ENCODE results near the gene TP63. TPM values are rescaled to one million over a fixed set of nuclear protein-coding genes. Genes with fewer than 3 reads are reported as not detected.

TP63 gene
- total RNA-seq, 1 donor from 2014 or later: 1.1 TPM

- Histone ChIP-seq H3K9me3 (ENCODE audit: insufficient read depth, low read depth, low read length) (no peaks in the 10 kb centered on the region), H3K27me3 (ENCODE audit: insufficient read depth, low read length) (no peaks in the 10 kb centered on the region), H2AFZ (ENCODE audit: low read depth, low read length) (no peak overlapping the region), H3K4me1 (ENCODE audit: insufficient read depth, low read length) (no peaks in the 10 kb centered on the region), H3K9ac (ENCODE audit: low read length) (no peak overlapping the region), H3K79me2 (ENCODE audit: insufficient read depth, low read length) (no peaks in the 10 kb centered on the region), H3K4me3 (ENCODE audit: insufficient read depth, low read depth, low read length) (no peak overlapping the region), H3K36me3 (ENCODE audit: insufficient read depth, low read length) (no peaks in the 10 kb centered on the region), H3K4me2 (ENCODE audit: low read length) (no peak overlapping the region), H4K20me1 (ENCODE audit: insufficient read depth, low read length) (no peaks in the 10 kb centered on the region), H3K27ac (ENCODE audit: low read depth, low read length) (no peak overlapping the region)
- Mint-ChIP-seq H3K27ac (ENCODE audit: unreplicated experiment) (no peak overlapping the region), H3K4me3 (ENCODE audit: unreplicated experiment) (no peak overlapping the region), H3K9me3 (ENCODE audit: unreplicated experiment) (peaks cover 3% of the 10 kb centered on the region), H3K36me3 (ENCODE audit: low read depth, unreplicated experiment) (no peaks in the 10 kb centered on the region), H3K27me3 (ENCODE audit: low read depth, unreplicated experiment) (no peaks in the 10 kb centered on the region), H3K4me1 (ENCODE audit: low read depth, unreplicated experiment) (no peaks in the 10 kb centered on the region)
- no peak for DNase-seq (ENCODE audit: low read depth)
- FAIRE-seq: no peak
- TF ChIP-seq EZH2 (IDR thresholded peaks at IDR 0.05; ENCODE audit: insufficient read depth, low read length) (no peak), CTCF (IDR thresholded peaks at IDR 0.05; ENCODE audit: insufficient read depth, low read depth, low read length) (no peak)
These were observed 42.3 kb downstream of the TP63 start for GRCh38 chr3:189673535-189673934.

- no peak overlapping the region for H2AFZ ChIP-seq (ENCODE audit: low read depth, low read length)
- no peaks in the 10 kb centered on the region for H3K36me3 ChIP-seq (ENCODE audit: insufficient read depth, low read length)
- Mint-ChIP-seq H3K9me3 (ENCODE audit: unreplicated experiment) (peaks cover 3% of the 10 kb centered on the region), H3K36me3 (ENCODE audit: low read depth, unreplicated experiment) (no peaks in the 10 kb centered on the region), H3K27me3 (ENCODE audit: low read depth, unreplicated experiment) (no peaks in the 10 kb centered on the region), H3K4me1 (ENCODE audit: low read depth, unreplicated experiment) (no peaks in the 10 kb centered on the region), H3K27ac (ENCODE audit: unreplicated experiment) (no peak overlapping the region), H3K4me3 (ENCODE audit: unreplicated experiment) (no peak overlapping the region)
- no peak overlapping the region for H3K27ac ChIP-seq (ENCODE audit: low read depth, low read length)
- H3K79me2 ChIP-seq (ENCODE audit: insufficient read depth, low read length): no peaks in the 10 kb centered on the region
- H3K4me1 ChIP-seq (ENCODE audit: insufficient read depth, low read length): no peaks in the 10 kb centered on the region
- TF ChIP-seq EZH2 (IDR thresholded peaks at IDR 0.05; ENCODE audit: insufficient read depth, low read length): no peak
- TF ChIP-seq CTCF (IDR thresholded peaks at IDR 0.05; ENCODE audit: insufficient read depth, low read depth, low read length): no peak
- H3K27me3 ChIP-seq (ENCODE audit: insufficient read depth, low read length): no peaks in the 10 kb centered on the region
- H3K4me3 ChIP-seq (ENCODE audit: insufficient read depth, low read depth, low read length): no peak overlapping the region
- H4K20me1 ChIP-seq (ENCODE audit: insufficient read depth, low read length): no peaks in the 10 kb centered on the region
- DNase-seq (ENCODE audit: low read depth): no peak
- H3K9ac ChIP-seq (ENCODE audit: low read length): no peak overlapping the region
- H3K4me2 ChIP-seq (ENCODE audit: low read length): no peak overlapping the region
- no peak for FAIRE-seq
- no peaks in the 10 kb centered on the region for H3K9me3 ChIP-seq (ENCODE audit: insufficient read depth, low read depth, low read length)
These were observed 43.2 kb downstream of the TP63 start for GRCh38 chr3:189674249-189674913.

- no peaks in the 10 kb centered on the region for H3K36me3 ChIP-seq (ENCODE audit: insufficient read depth, low read length)
- Mint-ChIP-seq H3K27ac (ENCODE audit: unreplicated experiment) (no peak overlapping the region), H3K9me3 (ENCODE audit: unreplicated experiment) (peaks cover 3% of the 10 kb centered on the region), H3K36me3 (ENCODE audit: low read depth, unreplicated experiment) (no peaks in the 10 kb centered on the region), H3K4me3 (ENCODE audit: unreplicated experiment) (no peak overlapping the region), H3K27me3 (ENCODE audit: low read depth, unreplicated experiment) (no peaks in the 10 kb centered on the region), H3K4me1 (ENCODE audit: low read depth, unreplicated experiment) (no peaks in the 10 kb centered on the region)
- H3K9me3 ChIP-seq (ENCODE audit: insufficient read depth, low read depth, low read length): no peaks in the 10 kb centered on the region
- H4K20me1 ChIP-seq (ENCODE audit: insufficient read depth, low read length): no peaks in the 10 kb centered on the region
- H2AFZ ChIP-seq (ENCODE audit: low read depth, low read length): no peak overlapping the region
- no peaks in the 10 kb centered on the region for H3K4me1 ChIP-seq (ENCODE audit: insufficient read depth, low read length)
- no peak for FAIRE-seq
- no peak overlapping the region for H3K27ac ChIP-seq (ENCODE audit: low read depth, low read length)
- H3K4me3 ChIP-seq (ENCODE audit: insufficient read depth, low read depth, low read length): no peak overlapping the region
- no peaks in the 10 kb centered on the region for H3K27me3 ChIP-seq (ENCODE audit: insufficient read depth, low read length)
- no peak overlapping the region for H3K4me2 ChIP-seq (ENCODE audit: low read length)
- no peaks in the 10 kb centered on the region for H3K79me2 ChIP-seq (ENCODE audit: insufficient read depth, low read length)
- H3K9ac ChIP-seq (ENCODE audit: low read length): no peak overlapping the region
- TF ChIP-seq EZH2 (IDR thresholded peaks at IDR 0.05; ENCODE audit: insufficient read depth, low read length): no peak
- TF ChIP-seq CTCF (IDR thresholded peaks at IDR 0.05; ENCODE audit: insufficient read depth, low read depth, low read length): no peak
- DNase-seq (ENCODE audit: low read depth): no peak
These were observed 46.5 kb downstream of the TP63 start for GRCh38 chr3:189677667-189678066.

Measured in astrocyte (in vitro differentiated cells and primary cell).